ENCODE data around the gene CSKMT.

DNA sequence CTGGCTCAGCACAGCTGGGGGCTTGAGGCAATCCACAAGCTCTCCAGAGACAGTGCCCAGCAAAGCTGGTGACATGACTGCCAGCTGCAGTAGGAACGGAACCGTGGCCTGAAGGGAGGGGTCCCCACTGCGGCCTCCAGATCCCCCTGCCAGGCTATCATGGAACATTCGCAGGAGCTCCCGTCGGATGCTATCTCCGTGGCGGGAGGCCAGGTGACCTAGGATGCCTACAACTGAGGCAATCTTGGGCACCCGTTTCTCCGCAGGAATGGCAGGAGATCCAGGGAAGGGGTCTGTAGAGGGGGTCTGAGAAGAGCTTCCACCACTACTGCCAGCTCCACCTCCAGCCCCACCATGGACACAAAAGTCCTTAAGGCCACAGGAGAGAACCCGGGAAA is 16.1 kb upstream of the CSKMT start:
- TF ChIP-seq POLR2A (IDR thresholded peaks at IDR 0.05), result no peak
- TF ChIP-seq, protein P1, sequence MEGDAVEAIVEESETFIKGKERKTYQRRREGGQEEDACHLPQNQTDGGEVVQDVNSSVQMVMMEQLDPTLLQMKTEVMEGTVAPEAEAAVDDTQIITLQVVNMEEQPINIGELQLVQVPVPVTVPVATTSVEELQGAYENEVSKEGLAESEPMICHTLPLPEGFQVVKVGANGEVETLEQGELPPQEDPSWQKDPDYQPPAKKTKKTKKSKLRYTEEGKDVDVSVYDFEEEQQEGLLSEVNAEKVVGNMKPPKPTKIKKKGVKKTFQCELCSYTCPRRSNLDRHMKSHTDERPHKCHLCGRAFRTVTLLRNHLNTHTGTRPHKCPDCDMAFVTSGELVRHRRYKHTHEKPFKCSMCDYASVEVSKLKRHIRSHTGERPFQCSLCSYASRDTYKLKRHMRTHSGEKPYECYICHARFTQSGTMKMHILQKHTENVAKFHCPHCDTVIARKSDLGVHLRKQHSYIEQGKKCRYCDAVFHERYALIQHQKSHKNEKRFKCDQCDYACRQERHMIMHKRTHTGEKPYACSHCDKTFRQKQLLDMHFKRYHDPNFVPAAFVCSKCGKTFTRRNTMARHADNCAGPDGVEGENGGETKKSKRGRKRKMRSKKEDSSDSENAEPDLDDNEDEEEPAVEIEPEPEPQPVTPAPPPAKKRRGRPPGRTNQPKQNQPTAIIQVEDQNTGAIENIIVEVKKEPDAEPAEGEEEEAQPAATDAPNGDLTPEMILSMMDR (IDR thresholded peaks at IDR 0.05), result no peak

All from Peyer's patch (tissue), 4 donors.